ENCODE data around the gene SIDT1. TPM values are rescaled to one million over a fixed set of nuclear protein-coding genes. Genes with fewer than 3 reads are reported as not detected.

SIDT1 gene
- total RNA-seq (10 to 100 TPM; 45.2 to 49.6 TPM), polyA plus RNA-seq (ENCODE audit: insufficient read length in 2 of 2) (10 to 100 TPM; 18.2 to 34.6 TPM)
- long read RNA-seq, donor 1, partial matches to known transcripts = 0 of 1 reads
- long read RNA-seq, donor 1, other reads (novel, unspliced or antisense) = 0 of 1 reads
- long read RNA-seq, donor 2 = 0 reads
- long read RNA-seq, donor 3, full-length matches to known transcripts = 2 of 2 reads
- long read RNA-seq, donor 3, partial matches to known transcripts = 0 of 2 reads
- long read RNA-seq, donor 3, other reads (novel, unspliced or antisense) = 0 of 2 reads
- long read RNA-seq, donor 4, partial matches to known transcripts = 0 of 1 reads
- long read RNA-seq, donor 4, other reads (novel, unspliced or antisense) = 0 of 1 reads

- Histone ChIP-seq H3K27ac (ENCODE audit: low read depth, low read length) (peak within 1 kb of the TSS; percentile 62), H3K9me3 (ENCODE audit: control insufficient read depth, insufficient read depth, low read length) (no peaks in the 10 kb centered on the region), H3K36me3 (ENCODE audit: control insufficient read depth, insufficient read depth, low read length) (no peaks in the 10 kb centered on the region), H3K4me1 (ENCODE audit: control insufficient read depth, insufficient read depth, low read length) (peaks cover 12% of the 10 kb centered on the region), H3K4me3 (ENCODE audit: low read depth, low read length) (peak within 1 kb of the TSS; percentile 61), H3K27me3 (ENCODE audit: control insufficient read depth, insufficient read depth, low read length) (peaks cover 29% of the 10 kb centered on the region)
- WGBS (ENCODE audit: insufficient coverage) = 0% methylated on average over 7 of the region's 18 CpGs
- DNase-seq (ENCODE audit: low read depth in 4 of 6, low spot score in 6 of 6) = peak in 2 of 6 donors; percentile 58 to 77
These were observed at the start of gene SIDT1 for GRCh38 chr3:113531826-113532697. Gene SIDT1, plus strand, starts transcription at chr3:113532555. Its CDS starts 467 bp downstream, at chr3:113533022.

- Histone ChIP-seq H3K4me3 (ENCODE audit: low read depth, low read length) (no peak overlapping the region), H3K4me1 (ENCODE audit: control insufficient read depth, insufficient read depth, low read length) (no peaks in the 10 kb centered on the region), H3K27me3 (ENCODE audit: control insufficient read depth, insufficient read depth, low read length) (no peaks in the 10 kb centered on the region), H3K27ac (ENCODE audit: low read depth, low read length) (no peak overlapping the region), H3K36me3 (ENCODE audit: control insufficient read depth, insufficient read depth, low read length) (peaks cover 4% of the 10 kb centered on the region), H3K9me3 (ENCODE audit: control insufficient read depth, insufficient read depth, low read length) (no peaks in the 10 kb centered on the region)
- DNase-seq (ENCODE audit: low read depth in 4 of 6, low spot score in 6 of 6) = no peak
- WGBS (ENCODE audit: insufficient coverage) = 90% methylated on average over 7 of the region's 8 CpGs
These were observed 47.2 kb upstream of the SIDT1 start for GRCh38 chr3:113485161-113485609.

- WGBS (ENCODE audit: insufficient coverage) = 80% methylated on average over 1 of the region's 2 CpGs
- DNase-seq (ENCODE audit: low read depth in 4 of 6, low spot score in 6 of 6) = peak in 3 of 6 donors; percentile 9 to 68 (median 51)
- peaks cover 4% of the 10 kb centered on the region for H3K36me3 ChIP-seq (ENCODE audit: control insufficient read depth, insufficient read depth, low read length)
These were observed 37.3 kb upstream of the SIDT1 start for GRCh38 chr3:113495035-113495434.

GRCh38 chr3:113496924-113497323, 35.4 kb upstream of the SIDT1 start:
- no peaks in the 10 kb centered on the region for H3K36me3 ChIP-seq (ENCODE audit: control insufficient read depth, insufficient read depth, low read length)
- no peak for DNase-seq (ENCODE audit: low read depth in 4 of 6, low spot score in 6 of 6)
- H3K27me3 ChIP-seq (ENCODE audit: control insufficient read depth, insufficient read depth, low read length) = no peaks in the 10 kb centered on the region
- no peaks in the 10 kb centered on the region for H3K4me1 ChIP-seq (ENCODE audit: control insufficient read depth, insufficient read depth, low read length)
- H3K27ac ChIP-seq (ENCODE audit: low read depth, low read length) = no peak overlapping the region
- H3K4me3 ChIP-seq (ENCODE audit: low read depth, low read length) = no peak overlapping the region
- no peaks in the 10 kb centered on the region for H3K9me3 ChIP-seq (ENCODE audit: control insufficient read depth, insufficient read depth, low read length)

More at GRCh38 chr3:113495035-113495434, 37.3 kb upstream of the SIDT1 start:
- H3K9me3 ChIP-seq (ENCODE audit: control insufficient read depth, insufficient read depth, low read length) = no peaks in the 10 kb centered on the region
- no peaks in the 10 kb centered on the region for H3K27me3 ChIP-seq (ENCODE audit: control insufficient read depth, insufficient read depth, low read length)
- no peak overlapping the region for H3K4me3 ChIP-seq (ENCODE audit: low read depth, low read length)
- no peaks in the 10 kb centered on the region for H3K4me1 ChIP-seq (ENCODE audit: control insufficient read depth, insufficient read depth, low read length)
- no peak overlapping the region for H3K27ac ChIP-seq (ENCODE audit: low read depth, low read length)

- Histone ChIP-seq H3K9me3 (ENCODE audit: control insufficient read depth, insufficient read depth, low read length) (no peaks in the 10 kb centered on the region), H3K27ac (ENCODE audit: low read depth, low read length) (no peak overlapping the region), H3K4me3 (ENCODE audit: low read depth, low read length) (no peak overlapping the region), H3K27me3 (ENCODE audit: control insufficient read depth, insufficient read depth, low read length) (no peaks in the 10 kb centered on the region), H3K4me1 (ENCODE audit: control insufficient read depth, insufficient read depth, low read length) (no peaks in the 10 kb centered on the region), H3K36me3 (ENCODE audit: control insufficient read depth, insufficient read depth, low read length) (peaks cover under 1% of the 10 kb centered on the region)
- DNase-seq (ENCODE audit: low read depth in 4 of 6, low spot score in 6 of 6) = no peak
- 93% methylated on average over 2 of the region's 5 CpGs for WGBS (ENCODE audit: insufficient coverage)
These were observed 33.9 kb upstream of the SIDT1 start for GRCh38 chr3:113498221-113499005.

GRCh38 chr3:113499081-113499480, 33.3 kb upstream of the SIDT1 start:
- Histone ChIP-seq H3K36me3 (ENCODE audit: control insufficient read depth, insufficient read depth, low read length) (peaks cover 3% of the 10 kb centered on the region), H3K9me3 (ENCODE audit: control insufficient read depth, insufficient read depth, low read length) (no peaks in the 10 kb centered on the region), H3K27ac (ENCODE audit: low read depth, low read length) (no peak overlapping the region), H3K4me1 (ENCODE audit: control insufficient read depth, insufficient read depth, low read length) (no peaks in the 10 kb centered on the region), H3K27me3 (ENCODE audit: control insufficient read depth, insufficient read depth, low read length) (no peaks in the 10 kb centered on the region), H3K4me3 (ENCODE audit: low read depth, low read length) (no peak overlapping the region)
- no CpG with 5 or more reads among the region's 1 CpG for WGBS (ENCODE audit: insufficient coverage)
- DNase-seq (ENCODE audit: low read depth in 4 of 6, low spot score in 6 of 6) = no peak

GRCh38 chr3:113501597-113501996, 30.8 kb upstream of the SIDT1 start:
- WGBS (ENCODE audit: insufficient coverage) = no CpG with 5 or more reads among the region's 2 CpGs
- peaks cover 3% of the 10 kb centered on the region for H3K36me3 ChIP-seq (ENCODE audit: control insufficient read depth, insufficient read depth, low read length)
- H3K4me1 ChIP-seq (ENCODE audit: control insufficient read depth, insufficient read depth, low read length) = no peaks in the 10 kb centered on the region
- H3K27ac ChIP-seq (ENCODE audit: low read depth, low read length) = no peak overlapping the region
- H3K9me3 ChIP-seq (ENCODE audit: control insufficient read depth, insufficient read depth, low read length) = no peaks in the 10 kb centered on the region
- no peaks in the 10 kb centered on the region for H3K27me3 ChIP-seq (ENCODE audit: control insufficient read depth, insufficient read depth, low read length)
- no peak overlapping the region for H3K4me3 ChIP-seq (ENCODE audit: low read depth, low read length)
- no peak for DNase-seq (ENCODE audit: low read depth in 4 of 6, low spot score in 6 of 6)

GRCh38 chr3:113505867-113506266, 26.5 kb upstream of the SIDT1 start:
- no peaks in the 10 kb centered on the region for H3K9me3 ChIP-seq (ENCODE audit: control insufficient read depth, insufficient read depth, low read length)
- H3K27me3 ChIP-seq (ENCODE audit: control insufficient read depth, insufficient read depth, low read length) = no peaks in the 10 kb centered on the region
- no peak for DNase-seq (ENCODE audit: low read depth in 4 of 6, low spot score in 6 of 6)
- H3K36me3 ChIP-seq (ENCODE audit: control insufficient read depth, insufficient read depth, low read length) = peaks cover 3% of the 10 kb centered on the region
- H3K27ac ChIP-seq (ENCODE audit: low read depth, low read length) = no peak overlapping the region
- 100% methylated on average over 1 of the region's 3 CpGs for WGBS (ENCODE audit: insufficient coverage)
- no peaks in the 10 kb centered on the region for H3K4me1 ChIP-seq (ENCODE audit: control insufficient read depth, insufficient read depth, low read length)
- H3K4me3 ChIP-seq (ENCODE audit: low read depth, low read length) = no peak overlapping the region

- no peaks in the 10 kb centered on the region for H3K27me3 ChIP-seq (ENCODE audit: control insufficient read depth, insufficient read depth, low read length)
- no peaks in the 10 kb centered on the region for H3K4me1 ChIP-seq (ENCODE audit: control insufficient read depth, insufficient read depth, low read length)
- peaks cover 3% of the 10 kb centered on the region for H3K36me3 ChIP-seq (ENCODE audit: control insufficient read depth, insufficient read depth, low read length)
- H3K27ac ChIP-seq (ENCODE audit: low read depth, low read length) = no peak overlapping the region
- no peak for DNase-seq (ENCODE audit: low read depth in 4 of 6, low spot score in 6 of 6)
- H3K9me3 ChIP-seq (ENCODE audit: control insufficient read depth, insufficient read depth, low read length) = no peaks in the 10 kb centered on the region
- no peak overlapping the region for H3K4me3 ChIP-seq (ENCODE audit: low read depth, low read length)
- WGBS (ENCODE audit: insufficient coverage) = no CpG with 5 or more reads among the region's 4 CpGs
These were observed 24.8 kb upstream of the SIDT1 start for GRCh38 chr3:113507501-113508067.

Data from spinal cord (tissue), 10 donors.